ENCODE measurements around the gene RUFY3.

The RUFY3 gene

GRCh38 chr4:70687821-70688794, 33.7 kb upstream of the RUFY3 start, which contains the start of gene UTP3 (continued):
- TF ChIP-seq ZNF544 (tag by site-specific recombination; IDR thresholded peaks at IDR 0.05) (no peak), ZNF202 (tag by site-specific recombination; IDR thresholded peaks at IDR 0.05; ENCODE audit: borderline replicate concordance) (no peak), ZNF433 (tag by site-specific recombination; IDR thresholded peaks at IDR 0.05; ENCODE audit: low read depth) (no peak), ZFP41 (tag by site-specific recombination; IDR thresholded peaks at IDR 0.05; ENCODE audit: borderline replicate concordance) (no peak), HOXA7 (CRISPR knock-in tag; IDR thresholded peaks at IDR 0.05; ENCODE audit: borderline replicate concordance) (no peak), ZNF785 (tag by site-specific recombination; IDR thresholded peaks at IDR 0.05) (peak; percentile 72; the same call in 1 of the 2 replicates), ZNF670 (tag by site-specific recombination; IDR thresholded peaks at IDR 0.05; ENCODE audit: low read depth) (no peak), EGR2 (tag by site-specific recombination; IDR thresholded peaks at IDR 0.05; ENCODE audit: low read depth) (peak; percentile 41; the same call in 1 of the 2 replicates), MZF1 (tag by site-specific recombination; IDR thresholded peaks at IDR 0.05; ENCODE audit: borderline replicate concordance) (no peak), ZBTB11 (tag by site-specific recombination; conservative IDR thresholded peaks at IDR 0.05; ENCODE audit: low read depth) (peak; percentile 100), SCRT1 (tag by site-specific recombination; IDR thresholded peaks at IDR 0.05; ENCODE audit: borderline replicate concordance) (no peak; the same call in 1 of the 2 replicates), ZNF394 (tag by site-specific recombination; IDR thresholded peaks at IDR 0.05; ENCODE audit: borderline replicate concordance) (peak; percentile 80), ZNF416 (tag by site-specific recombination; IDR thresholded peaks at IDR 0.05) (no peak), GLIS1 (tag by site-specific recombination; IDR thresholded peaks at IDR 0.05) (peak; percentile 50; the same call in 1 of the 2 replicates), OSR2 (tag by site-specific recombination; IDR thresholded peaks at IDR 0.05) (peak; percentile 91), ZNF701 (tag by site-specific recombination; IDR thresholded peaks at IDR 0.05) (no peak), ZNF133 (tag by site-specific recombination; IDR thresholded peaks at IDR 0.05) (no peak), KLF8 (tag by site-specific recombination; IDR thresholded peaks at IDR 0.05) (peak; percentile 97), ZNF16 (tag by site-specific recombination; IDR thresholded peaks at IDR 0.05; ENCODE audit: low read depth) (no peak), ZNF518A (tag by site-specific recombination; conservative IDR thresholded peaks at IDR 0.05; ENCODE audit: low read depth) (peak; percentile 99), SP7 (tag by site-specific recombination; IDR thresholded peaks at IDR 0.05) (peak; percentile 91)
- TF ChIP-seq, protein P1, sequence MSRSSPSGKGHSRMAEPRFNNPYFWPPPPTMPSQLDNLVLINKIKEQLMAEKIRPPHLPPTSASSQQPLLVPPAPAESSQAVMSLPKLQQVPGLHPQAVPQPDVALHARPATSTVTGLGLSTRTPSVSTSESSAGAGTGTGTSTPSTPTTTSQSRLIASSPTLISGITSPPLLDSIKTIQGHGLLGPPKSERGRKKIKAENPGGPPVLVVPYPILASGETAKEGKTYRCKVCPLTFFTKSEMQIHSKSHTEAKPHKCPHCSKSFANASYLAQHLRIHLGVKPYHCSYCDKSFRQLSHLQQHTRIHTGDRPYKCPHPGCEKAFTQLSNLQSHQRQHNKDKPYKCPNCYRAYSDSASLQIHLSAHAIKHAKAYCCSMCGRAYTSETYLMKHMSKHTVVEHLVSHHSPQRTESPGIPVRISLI (tag by site-specific recombination; IDR thresholded peaks at IDR 0.05), result no peak
- TF ChIP-seq, protein P2, sequence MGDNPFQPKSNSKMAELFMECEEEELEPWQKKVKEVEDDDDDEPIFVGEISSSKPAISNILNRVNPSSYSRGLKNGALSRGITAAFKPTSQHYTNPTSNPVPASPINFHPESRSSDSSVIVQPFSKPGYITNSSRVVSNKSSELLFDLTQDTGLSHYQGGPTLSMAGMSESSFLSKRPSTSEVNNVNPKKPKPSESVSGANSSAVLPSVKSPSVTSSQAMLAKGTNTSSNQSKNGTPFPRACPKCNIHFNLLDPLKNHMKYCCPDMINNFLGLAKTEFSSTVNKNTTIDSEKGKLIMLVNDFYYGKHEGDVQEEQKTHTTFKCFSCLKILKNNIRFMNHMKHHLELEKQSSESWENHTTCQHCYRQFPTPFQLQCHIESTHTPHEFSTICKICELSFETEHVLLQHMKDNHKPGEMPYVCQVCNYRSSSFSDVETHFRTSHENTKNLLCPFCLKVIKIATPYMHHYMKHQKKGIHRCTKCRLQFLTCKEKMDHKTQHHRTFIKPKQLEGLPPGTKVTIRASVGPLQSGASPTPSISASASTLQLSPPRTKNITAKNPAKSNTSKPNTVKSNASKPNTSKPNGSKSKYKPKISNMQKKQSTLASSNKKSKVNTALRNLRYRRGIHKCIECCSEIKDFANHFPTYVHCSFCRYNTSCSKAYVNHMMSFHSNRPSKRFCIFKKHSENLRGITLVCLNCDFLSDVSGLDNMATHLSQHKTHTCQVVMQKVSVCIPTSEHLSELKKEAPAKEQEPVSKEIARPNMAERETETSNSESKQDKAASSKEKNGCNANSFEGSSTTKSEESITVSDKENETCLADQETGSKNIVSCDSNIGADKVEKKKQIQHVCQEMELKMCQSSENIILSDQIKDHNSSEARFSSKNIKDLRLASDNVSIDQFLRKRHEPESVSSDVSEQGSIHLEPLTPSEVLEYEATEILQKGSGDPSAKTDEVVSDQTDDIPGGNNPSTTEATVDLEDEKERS (tag by site-specific recombination; IDR thresholded peaks at IDR 0.05), result 0 out of 2 replicates have a peak, but pooled peaks have one; percentile 24
- TF ChIP-seq, protein P3, sequence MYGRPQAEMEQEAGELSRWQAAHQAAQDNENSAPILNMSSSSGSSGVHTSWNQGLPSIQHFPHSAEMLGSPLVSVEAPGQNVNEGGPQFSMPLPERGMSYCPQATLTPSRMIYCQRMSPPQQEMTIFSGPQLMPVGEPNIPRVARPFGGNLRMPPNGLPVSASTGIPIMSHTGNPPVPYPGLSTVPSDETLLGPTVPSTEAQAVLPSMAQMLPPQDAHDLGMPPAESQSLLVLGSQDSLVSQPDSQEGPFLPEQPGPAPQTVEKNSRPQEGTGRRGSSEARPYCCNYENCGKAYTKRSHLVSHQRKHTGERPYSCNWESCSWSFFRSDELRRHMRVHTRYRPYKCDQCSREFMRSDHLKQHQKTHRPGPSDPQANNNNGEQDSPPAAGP (tag by site-specific recombination; IDR thresholded peaks at IDR 0.05), result peak; percentile 94
